AG20443 (cell line): ENCODE results near the gene DLG1.
"Not testable (repeated sequence)": the region's sequence is repeated elsewhere in the genome, so short reads cannot be mapped to it uniquely, and the experiment has no call there.

Source experiments
- DNase-seq: peaks from one replicate; pipeline ENCODE4 v3.0.0; 2012; ENCODE audit warnings: low spot score, mixed read lengths

Gene DLG1

GRCh38 chr3:197088370-197088769, 210.0 kb downstream of the DLG1 start:
- DNase-seq, result no peak

DNA sequence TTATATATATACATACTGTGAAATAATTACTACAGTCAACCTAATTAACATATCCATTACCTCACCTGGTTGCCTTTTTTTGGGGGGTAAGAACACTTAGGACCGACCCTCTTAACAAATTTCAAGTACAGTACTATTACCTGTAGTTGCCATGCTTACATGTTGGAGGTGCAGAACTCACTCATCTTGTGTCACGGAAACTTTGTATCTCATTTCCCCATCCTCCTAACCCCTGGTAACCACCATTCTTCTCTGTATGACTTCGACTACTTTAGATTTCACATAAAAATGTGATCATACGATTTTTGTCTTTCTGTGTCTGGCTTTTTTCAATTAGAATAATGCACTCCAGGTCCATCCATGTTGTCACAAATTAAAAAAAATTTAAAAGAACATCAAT, 213.3 kb downstream of the DLG1 start:
- no peak for DNase-seq

DNA sequence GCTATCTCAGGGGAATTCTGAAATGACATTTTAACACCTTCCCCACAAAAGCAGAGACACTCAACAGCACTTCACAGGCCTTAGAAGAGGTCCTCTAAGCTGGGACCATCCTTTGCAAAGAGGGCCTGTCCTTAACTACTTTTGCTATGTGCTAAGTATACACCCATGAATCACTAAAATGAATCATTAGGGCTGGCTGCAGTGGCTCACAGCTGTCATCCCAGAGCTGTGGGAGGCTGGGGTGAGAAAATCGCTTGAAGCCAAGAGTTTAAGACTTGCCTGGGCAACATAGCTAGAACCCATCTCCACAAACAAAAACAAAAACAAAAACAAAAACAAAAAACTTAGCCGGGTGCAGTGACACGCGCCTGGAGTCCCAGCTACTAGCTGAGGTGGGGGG, 214.9 kb downstream of the DLG1 start:
- peak; percentile 83 for DNase-seq

DNA sequence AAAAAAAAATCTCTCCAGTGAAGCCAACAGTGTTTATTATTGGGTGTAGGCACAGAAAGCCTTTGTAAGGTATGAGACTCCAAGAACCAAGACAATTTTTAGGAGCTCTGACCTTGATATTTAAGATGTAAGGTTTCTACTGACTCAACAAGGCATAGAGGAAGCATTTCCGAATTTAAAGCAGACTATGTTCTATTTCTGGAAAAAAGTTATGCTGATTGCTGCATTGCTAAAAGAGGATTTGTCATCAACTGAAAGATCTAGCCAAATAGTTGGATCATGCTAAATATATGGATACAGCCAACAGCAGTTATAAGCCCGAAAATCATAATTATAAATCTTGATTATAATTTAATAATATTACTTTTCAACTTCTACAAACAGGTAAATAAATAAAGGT, 215.5 kb downstream of the DLG1 start:
- DNase-seq, result peak; percentile 9

DNA sequence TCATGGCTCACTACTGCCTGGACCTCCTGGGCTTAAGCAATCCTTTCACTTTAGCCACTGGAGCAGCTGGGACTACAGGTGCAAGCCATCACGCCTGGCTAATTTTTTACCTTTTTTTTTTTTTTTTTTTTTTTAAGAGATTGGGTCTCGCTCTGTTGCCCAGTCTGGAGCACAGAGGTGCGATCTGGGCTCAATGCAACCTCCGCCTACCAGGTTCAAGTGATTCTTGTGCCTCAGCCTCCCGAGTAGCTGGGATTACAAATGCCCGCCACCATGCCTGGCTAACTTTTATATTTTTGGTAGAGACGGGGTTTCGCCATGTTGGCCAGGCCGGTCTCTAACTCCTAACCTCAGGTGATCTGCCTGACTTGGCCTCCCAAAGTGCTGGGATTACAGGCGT, 218.1 kb downstream of the DLG1 start:
- DNase-seq, result no peak

DNA sequence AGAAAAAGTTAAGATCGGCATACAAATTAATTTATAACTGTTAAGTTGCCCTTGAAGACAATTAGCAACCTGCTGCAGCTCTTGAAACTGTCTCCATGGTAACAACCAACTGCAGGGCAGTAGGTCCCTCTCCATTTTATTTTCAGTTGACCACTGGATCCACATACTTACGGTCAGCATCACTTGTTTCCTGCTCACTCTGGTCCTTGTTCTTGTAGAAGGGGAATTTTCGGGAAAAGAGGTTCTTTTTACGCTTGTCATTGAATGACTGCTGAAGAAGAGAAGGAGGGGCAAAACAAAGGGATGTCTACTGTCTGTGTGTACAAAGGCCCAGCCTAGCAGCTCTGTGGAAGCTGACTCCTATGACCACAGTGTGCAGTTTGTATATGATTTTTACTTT, 222.0 kb downstream of the DLG1 start:
- DNase-seq, result no peak

DNA sequence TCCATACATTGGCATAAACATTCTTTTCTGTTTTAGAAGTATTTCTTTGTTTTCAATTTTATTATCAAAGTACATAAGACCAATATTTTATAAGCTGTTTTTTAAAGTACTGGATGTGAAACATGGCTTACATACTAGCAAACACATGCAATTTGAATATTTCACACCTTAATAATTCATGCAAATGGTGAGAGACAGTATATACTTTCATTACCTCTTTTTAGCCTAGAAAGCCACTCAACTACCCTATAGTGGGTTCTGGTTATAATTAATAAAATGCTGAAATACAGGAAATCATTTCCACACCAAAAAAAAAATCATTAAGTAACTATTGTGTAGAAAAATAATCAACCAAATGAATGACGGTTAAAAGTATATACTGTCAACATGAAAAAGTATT, 230.3 kb downstream of the DLG1 start:
- no peak for DNase-seq

DNA sequence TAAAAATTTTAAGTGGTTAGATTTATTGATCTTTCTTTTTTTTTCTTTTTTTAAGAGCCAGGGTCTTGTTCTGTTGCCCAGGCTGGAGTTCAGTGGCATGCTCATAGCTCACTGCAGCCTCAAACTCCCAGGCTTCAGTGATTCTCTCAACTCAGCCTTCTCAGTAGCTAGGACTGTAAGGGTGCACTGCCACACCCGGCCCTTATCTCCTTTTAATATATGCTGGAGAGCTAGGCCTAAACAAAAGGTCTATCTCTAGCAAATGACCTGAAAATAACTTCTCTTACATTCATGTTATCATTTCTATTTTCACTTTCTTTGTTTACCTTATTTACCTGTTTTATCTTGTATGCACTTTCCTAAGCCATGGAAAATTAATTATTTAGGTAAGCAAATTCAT, 233.6 kb downstream of the DLG1 start:
- DNase-seq, result no peak

GRCh38 chr3:197062446-197062845, 236.0 kb downstream of the DLG1 start:
- no peak for DNase-seq

- DNase-seq, result not testable (repeated sequence)
Measured at GRCh38 chr3:197051637-197052036, 246.8 kb downstream of the DLG1 start.

DNA sequence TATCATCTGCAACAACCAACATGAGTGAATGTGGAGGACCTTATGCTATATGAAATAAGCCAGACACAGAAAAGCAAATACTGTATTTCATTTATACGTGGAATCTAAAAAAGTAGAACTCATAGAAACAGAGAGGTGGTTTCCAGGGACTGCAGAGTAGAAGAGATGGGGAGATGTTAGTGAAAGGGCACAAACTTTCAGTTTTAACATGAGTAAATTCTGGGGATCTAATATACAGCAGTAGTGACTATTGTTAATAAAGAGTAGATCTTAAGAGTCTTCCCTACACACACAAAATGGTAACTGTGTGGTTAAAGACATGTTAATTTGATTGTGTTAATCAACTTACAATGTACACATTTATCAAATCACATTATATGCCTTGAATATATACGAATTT, 247.9 kb downstream of the DLG1 start:
- no peak for DNase-seq

DNA sequence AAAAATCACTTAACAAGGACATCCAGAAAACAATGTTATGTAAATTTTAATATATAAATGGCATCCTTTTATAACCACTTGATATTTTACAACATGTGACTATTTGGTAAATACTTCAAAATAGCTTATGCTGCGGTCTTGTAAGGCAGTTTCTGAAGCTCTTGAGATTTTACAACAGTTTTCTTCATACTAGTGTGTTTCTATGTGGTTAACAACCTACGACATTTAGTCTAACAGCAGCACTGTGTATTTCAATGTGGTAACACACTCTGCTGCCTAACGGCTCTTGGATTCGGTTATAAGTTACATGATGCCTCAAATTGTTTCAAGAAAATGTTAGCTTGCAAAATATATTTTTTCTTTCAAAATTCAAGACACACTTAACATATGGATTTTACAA, 255.9 kb downstream of the DLG1 start:
- DNase-seq, result no peak

GRCh38 chr3:197041875-197042488, 256.4 kb downstream of the DLG1 start:
- no peak for DNase-seq

DNA sequence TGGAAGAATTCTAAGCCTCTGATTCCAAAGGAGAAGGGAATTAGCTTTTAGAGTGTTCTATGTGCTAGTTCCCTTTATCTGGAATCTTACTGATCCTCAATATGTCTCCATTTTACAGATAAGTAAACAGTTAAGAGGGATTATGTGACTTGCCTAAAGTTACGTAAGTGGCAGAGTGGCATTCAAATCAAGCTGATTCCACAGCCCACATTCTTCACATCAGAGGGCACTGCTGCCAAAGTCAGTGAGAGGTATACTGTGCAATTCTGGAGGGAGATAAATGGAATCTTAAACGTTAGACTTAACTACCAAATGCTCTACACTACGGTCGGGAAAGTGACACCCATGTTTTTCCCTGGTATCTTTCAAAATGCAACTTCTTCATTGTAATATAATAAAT, 257.8 kb downstream of the DLG1 start:
- DNase-seq, result no peak

DNA sequence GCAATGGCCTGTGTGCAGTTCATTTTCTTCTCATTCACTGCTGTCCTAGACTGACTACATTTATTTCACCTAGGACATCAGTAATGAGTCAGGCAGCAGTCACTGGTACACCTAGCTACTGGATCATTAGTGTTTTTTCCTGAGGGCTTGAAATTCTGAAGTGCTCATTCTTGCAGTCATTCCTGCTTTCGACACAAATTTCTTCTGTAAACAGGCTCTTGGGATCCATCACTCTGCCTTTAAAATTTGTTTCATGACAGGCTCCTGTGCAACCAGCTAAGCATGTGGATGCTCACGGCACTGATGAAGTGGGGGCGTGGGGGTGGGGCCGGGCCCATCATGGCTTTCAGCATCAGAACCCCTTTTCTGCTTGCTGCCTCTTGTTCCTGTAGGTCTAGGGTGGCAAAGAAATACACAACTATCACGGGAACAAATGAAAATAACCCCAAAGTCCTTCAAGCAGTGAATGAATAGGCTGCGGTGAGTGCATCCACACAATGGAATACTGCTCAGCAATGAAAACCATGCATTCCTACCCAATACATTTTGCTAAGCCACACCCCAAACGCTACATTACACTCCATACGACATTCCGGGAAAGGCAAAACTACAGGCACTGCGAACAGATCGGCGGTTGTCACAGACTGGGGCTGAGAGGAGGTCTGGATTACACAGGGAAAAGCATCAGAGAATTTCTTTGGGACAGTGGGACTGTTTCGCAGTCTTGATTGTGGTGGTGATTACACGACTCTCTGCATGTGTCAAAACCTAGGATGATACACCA, 259.5 kb downstream of the DLG1 start:
- DNase-seq, result no peak

DNA sequence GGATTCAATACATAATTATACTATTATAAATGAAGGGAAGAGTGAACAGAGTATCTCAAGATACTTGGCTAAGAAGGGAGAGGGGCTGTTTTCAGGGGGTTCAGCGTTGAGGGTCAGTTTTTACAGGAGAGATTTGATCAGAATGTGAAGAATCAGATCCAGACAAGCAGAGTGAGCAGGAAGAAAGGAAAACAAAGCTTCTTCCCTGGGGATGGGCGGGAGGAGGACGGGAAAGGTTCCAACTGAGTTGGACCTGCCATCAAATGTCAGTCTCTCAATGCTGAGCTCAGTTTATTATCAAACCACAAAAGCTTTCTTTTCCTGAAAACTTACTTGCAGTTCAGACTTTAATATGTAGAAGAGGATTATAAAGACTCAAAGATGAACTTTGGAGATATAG, 262.8 kb downstream of the DLG1 start:
- DNase-seq, result no peak

- DNase-seq, result not testable (repeated sequence)
Measured at GRCh38 chr3:197034778-197035177, 263.6 kb downstream of the DLG1 start.

- DNase-seq, result not testable (repeated sequence)
Measured at GRCh38 chr3:197033764-197034163, 264.6 kb downstream of the DLG1 start.

GRCh38 chr3:197031315-197032285, 266.8 kb downstream of the DLG1 start:
- peak; percentile 92 for DNase-seq

- DNase-seq, result no peak
Measured at GRCh38 chr3:197030379-197031314, 267.8 kb downstream of the DLG1 start.

DNA sequence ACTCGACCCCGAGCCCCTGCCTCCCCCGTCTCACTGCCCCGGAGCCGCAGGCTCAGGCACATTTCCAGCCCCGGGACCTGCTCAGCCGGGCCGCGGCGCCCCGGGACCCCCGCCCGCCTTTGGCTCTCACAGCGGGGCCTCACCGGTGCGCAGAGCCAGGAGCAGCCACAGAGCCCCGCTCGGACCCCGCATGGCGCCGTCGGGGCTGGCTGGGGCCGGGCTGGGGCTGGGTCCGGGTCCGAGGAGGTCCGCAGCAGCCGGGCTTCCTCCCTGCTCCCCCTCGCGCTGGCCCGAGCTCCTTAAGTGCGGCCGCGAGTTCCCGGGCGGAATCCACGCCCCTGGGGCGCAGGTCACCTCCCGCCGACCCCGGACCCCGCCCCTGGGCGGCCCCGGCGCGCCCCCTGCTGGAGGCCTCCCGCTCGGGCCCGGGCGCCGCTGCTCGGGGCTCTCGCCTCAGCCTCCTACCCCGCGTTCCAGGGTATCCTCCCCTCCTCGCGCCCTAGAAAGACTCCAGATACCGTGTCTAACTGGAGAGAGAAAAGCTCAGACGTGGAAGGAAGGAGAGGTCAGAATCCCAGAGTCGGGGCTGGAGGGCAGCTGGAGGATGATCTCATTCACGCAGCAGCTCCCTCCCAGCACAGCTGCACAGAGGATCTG, 268.8 kb downstream of the DLG1 start, which contains the start of gene MELTF:
MELTF (minus strand) TSS at position 307 of the 657 bp plus-strand sequence; CDS start at position 192, 115 bp downstream.
- DNase-seq, result peak; percentile 95
